ENCODE data around the gene ULK1. TPM values are rescaled to one million over a fixed set of nuclear protein-coding genes. Genes with fewer than 3 reads are reported as not detected.
A peak's percentile ranks its signal among the peaks of the same experiment; 100 is the strongest.
"Not testable (repeated sequence)": the region's sequence is repeated elsewhere in the genome, so short reads cannot be mapped to it uniquely, and the experiment has no call there.

ULK1 gene
- total RNA-seq, 1 donor from 2014 or later, result 80.7 TPM

GRCh38 chr12:131941987-131942341 lies 47.5 kb downstream of the ULK1 start:
- DNase-seq (ENCODE audit: low spot score), result no peak

GRCh38 chr12:131942671-131943070 lies 48.2 kb downstream of the ULK1 start:
- no peak for DNase-seq (ENCODE audit: low spot score)

- no peak for DNase-seq (ENCODE audit: low spot score)
These were observed 49.0 kb downstream of the ULK1 start for GRCh38 chr12:131943389-131943788.

- no peak for DNase-seq (ENCODE audit: low spot score)
These were observed 49.5 kb downstream of the ULK1 start for GRCh38 chr12:131943876-131944275.

- DNase-seq (ENCODE audit: low spot score), result no peak
These were observed 50.3 kb downstream of the ULK1 start for GRCh38 chr12:131944601-131945251.

GRCh38 chr12:131946757-131947156 lies 52.3 kb downstream of the ULK1 start:
- no peak for DNase-seq (ENCODE audit: low spot score)

GRCh38 chr12:131947482-131948027 lies 53.1 kb downstream of the ULK1 start:
- DNase-seq (ENCODE audit: low spot score), result no peak

GRCh38 chr12:131948166-131948712 lies 53.8 kb downstream of the ULK1 start:
- no peak for DNase-seq (ENCODE audit: low spot score)

GRCh38 chr12:131948713-131949430 lies 54.5 kb downstream of the ULK1 start:
- not testable (repeated sequence) for DNase-seq (ENCODE audit: low spot score)

- DNase-seq (ENCODE audit: low spot score), result peak; percentile 96
These were observed 55.2 kb downstream of the ULK1 start, which contains the start of gene EP400 for GRCh38 chr12:131949431-131950181. Gene EP400, plus strand, starts transcription at chr12:131949942. Its CDS starts 10,678 bp downstream, at chr12:131960620.

GRCh38 chr12:131950182-131950913 lies 55.9 kb downstream of the ULK1 start:
- DNase-seq (ENCODE audit: low spot score), result no peak

- not testable (repeated sequence) for DNase-seq (ENCODE audit: low spot score)
These were observed 59.4 kb downstream of the ULK1 start for GRCh38 chr12:131953810-131954209.

- not testable (repeated sequence) for DNase-seq (ENCODE audit: low spot score)
These were observed 60.0 kb downstream of the ULK1 start for GRCh38 chr12:131954460-131954859.

- no peak for DNase-seq (ENCODE audit: low spot score)
These were observed 64.7 kb downstream of the ULK1 start for GRCh38 chr12:131959116-131959515.

GRCh38 chr12:131959641-131960589 lies 65.5 kb downstream of the ULK1 start:
- no peak for DNase-seq (ENCODE audit: low spot score)

GRCh38 chr12:131960590-131961325 lies 66.3 kb downstream of the ULK1 start:
- DNase-seq (ENCODE audit: low spot score), result not testable (repeated sequence)

GRCh38 chr12:131961328-131961727 lies 66.9 kb downstream of the ULK1 start:
- not testable (repeated sequence) for DNase-seq (ENCODE audit: low spot score)

GRCh38 chr12:131962069-131962468 lies 67.6 kb downstream of the ULK1 start:
- DNase-seq (ENCODE audit: low spot score), result no peak

GRCh38 chr12:131963381-131963780 lies 69.0 kb downstream of the ULK1 start:
- no peak for DNase-seq (ENCODE audit: low spot score)
